WTC11 (cell line): Measurements from ENCODE around the gene GRM7.

Experiments used
- ATF1 ChIP-seq: sonication (generic); formaldehyde crosslinking; IDR thresholded peaks from 2 replicates; pipeline ENCODE4 v1.8.1; 2023; ENCODE audit warnings: mild to moderate bottlenecking, moderate library complexity, missing genetic modification reagents
- CREB1 ChIP-seq: sonication (generic); formaldehyde crosslinking; IDR thresholded peaks from 2 replicates; pipeline ENCODE4 v1.8.0; 2023; ENCODE audit warnings: mild to moderate bottlenecking, missing genetic modification reagents
- CREM ChIP-seq: sonication (generic); formaldehyde crosslinking; IDR thresholded peaks from 2 replicates; pipeline ENCODE4 v1.8.1; 2022; ENCODE audit warnings: mild to moderate bottlenecking, missing genetic modification reagents, moderate library complexity
- GABPB1 ChIP-seq: sonication (generic); formaldehyde crosslinking; IDR thresholded peaks from 2 replicates; pipeline ENCODE4 v1.8.1; 2023; ENCODE audit warnings: mild to moderate bottlenecking, missing genetic modification reagents
- TCF7 ChIP-seq: sonication (generic); formaldehyde crosslinking; IDR thresholded peaks from 2 replicates; pipeline ENCODE4 v1.8.0; 2022; ENCODE audit warnings: mild to moderate bottlenecking, low read depth, missing genetic modification reagents, moderate library complexity
- TF ChIP-seq, protein P1 (sequence below): fragments of 200-600 bp; IDR thresholded peaks from 2 replicates; pipeline ENCODE4 v1.8.0; 2022; ENCODE audit warnings: antibody characterized with exemption
- TF ChIP-seq, protein P2 (sequence below): sonication (generic); formaldehyde crosslinking; IDR thresholded peaks from 2 replicates; pipeline ENCODE4 v1.8.1; 2023; ENCODE audit warnings: mild to moderate bottlenecking, missing genetic modification reagents, moderate library complexity
- TF ChIP-seq, protein P3 (sequence below): sonication (generic); formaldehyde crosslinking; IDR thresholded peaks from 2 replicates; pipeline ENCODE4 v1.8.0; 2022; ENCODE audit warnings: mild to moderate bottlenecking, missing genetic modification reagents
- TF ChIP-seq, protein P4 (sequence below): sonication (generic); formaldehyde crosslinking; IDR thresholded peaks from 2 replicates; pipeline ENCODE4 v1.8.1; 2023; ENCODE audit warnings: mild to moderate bottlenecking, missing genetic modification reagents, borderline replicate concordance
- TF ChIP-seq, protein P5 (sequence below): sonication (generic); formaldehyde crosslinking; conservative IDR thresholded peaks from 2 replicates; pipeline ENCODE4 v1.8.1; 2023; ENCODE audit warnings: mild to moderate bottlenecking, low read depth, missing genetic modification reagents, moderate library complexity

DNA sequence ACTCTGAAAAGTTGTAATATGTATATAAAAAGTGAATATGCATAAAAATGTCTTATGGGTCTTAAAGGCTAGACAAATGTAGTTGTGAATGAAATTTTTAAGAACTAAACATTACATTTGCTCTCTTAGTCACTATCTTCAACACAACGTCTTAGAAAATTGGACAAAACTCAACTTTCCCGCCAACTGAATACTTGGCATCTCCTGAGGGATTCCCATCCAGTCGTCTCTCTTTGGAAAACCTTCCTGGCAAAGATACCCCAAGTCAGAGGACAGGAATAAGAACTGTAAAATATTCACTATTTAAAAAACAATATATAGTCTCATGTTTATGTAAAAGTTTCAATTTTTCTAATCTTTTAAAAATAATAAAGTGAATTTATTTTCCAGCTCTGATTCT is 354.8 kb downstream of the GRM7 start:
- TF ChIP-seq CREM (CRISPR knock-in tag) (no peak), ATF1 (CRISPR knock-in tag) (no peak), CREB1 (CRISPR knock-in tag) (no peak), TCF7 (CRISPR knock-in tag) (no peak), GABPB1 (CRISPR knock-in tag) (no peak)
- TF ChIP-seq, protein P1, sequence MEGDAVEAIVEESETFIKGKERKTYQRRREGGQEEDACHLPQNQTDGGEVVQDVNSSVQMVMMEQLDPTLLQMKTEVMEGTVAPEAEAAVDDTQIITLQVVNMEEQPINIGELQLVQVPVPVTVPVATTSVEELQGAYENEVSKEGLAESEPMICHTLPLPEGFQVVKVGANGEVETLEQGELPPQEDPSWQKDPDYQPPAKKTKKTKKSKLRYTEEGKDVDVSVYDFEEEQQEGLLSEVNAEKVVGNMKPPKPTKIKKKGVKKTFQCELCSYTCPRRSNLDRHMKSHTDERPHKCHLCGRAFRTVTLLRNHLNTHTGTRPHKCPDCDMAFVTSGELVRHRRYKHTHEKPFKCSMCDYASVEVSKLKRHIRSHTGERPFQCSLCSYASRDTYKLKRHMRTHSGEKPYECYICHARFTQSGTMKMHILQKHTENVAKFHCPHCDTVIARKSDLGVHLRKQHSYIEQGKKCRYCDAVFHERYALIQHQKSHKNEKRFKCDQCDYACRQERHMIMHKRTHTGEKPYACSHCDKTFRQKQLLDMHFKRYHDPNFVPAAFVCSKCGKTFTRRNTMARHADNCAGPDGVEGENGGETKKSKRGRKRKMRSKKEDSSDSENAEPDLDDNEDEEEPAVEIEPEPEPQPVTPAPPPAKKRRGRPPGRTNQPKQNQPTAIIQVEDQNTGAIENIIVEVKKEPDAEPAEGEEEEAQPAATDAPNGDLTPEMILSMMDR = no peak
- TF ChIP-seq, protein P2, sequence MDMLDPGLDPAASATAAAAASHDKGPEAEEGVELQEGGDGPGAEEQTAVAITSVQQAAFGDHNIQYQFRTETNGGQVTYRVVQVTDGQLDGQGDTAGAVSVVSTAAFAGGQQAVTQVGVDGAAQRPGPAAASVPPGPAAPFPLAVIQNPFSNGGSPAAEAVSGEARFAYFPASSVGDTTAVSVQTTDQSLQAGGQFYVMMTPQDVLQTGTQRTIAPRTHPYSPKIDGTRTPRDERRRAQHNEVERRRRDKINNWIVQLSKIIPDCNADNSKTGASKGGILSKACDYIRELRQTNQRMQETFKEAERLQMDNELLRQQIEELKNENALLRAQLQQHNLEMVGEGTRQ (CRISPR knock-in tag) = no peak
- TF ChIP-seq, protein P3, sequence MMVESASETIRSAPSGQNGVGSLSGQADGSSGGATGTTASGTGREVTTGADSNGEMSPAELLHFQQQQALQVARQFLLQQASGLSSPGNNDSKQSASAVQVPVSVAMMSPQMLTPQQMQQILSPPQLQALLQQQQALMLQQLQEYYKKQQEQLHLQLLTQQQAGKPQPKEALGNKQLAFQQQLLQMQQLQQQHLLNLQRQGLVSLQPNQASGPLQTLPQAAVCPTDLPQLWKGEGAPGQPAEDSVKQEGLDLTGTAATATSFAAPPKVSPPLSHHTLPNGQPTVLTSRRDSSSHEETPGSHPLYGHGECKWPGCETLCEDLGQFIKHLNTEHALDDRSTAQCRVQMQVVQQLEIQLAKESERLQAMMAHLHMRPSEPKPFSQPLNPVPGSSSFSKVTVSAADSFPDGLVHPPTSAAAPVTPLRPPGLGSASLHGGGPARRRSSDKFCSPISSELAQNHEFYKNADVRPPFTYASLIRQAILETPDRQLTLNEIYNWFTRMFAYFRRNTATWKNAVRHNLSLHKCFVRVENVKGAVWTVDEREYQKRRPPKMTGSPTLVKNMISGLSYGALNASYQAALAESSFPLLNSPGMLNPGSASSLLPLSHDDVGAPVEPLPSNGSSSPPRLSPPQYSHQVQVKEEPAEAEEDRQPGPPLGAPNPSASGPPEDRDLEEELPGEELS (CRISPR knock-in tag) = no peak
- TF ChIP-seq, protein P4, sequence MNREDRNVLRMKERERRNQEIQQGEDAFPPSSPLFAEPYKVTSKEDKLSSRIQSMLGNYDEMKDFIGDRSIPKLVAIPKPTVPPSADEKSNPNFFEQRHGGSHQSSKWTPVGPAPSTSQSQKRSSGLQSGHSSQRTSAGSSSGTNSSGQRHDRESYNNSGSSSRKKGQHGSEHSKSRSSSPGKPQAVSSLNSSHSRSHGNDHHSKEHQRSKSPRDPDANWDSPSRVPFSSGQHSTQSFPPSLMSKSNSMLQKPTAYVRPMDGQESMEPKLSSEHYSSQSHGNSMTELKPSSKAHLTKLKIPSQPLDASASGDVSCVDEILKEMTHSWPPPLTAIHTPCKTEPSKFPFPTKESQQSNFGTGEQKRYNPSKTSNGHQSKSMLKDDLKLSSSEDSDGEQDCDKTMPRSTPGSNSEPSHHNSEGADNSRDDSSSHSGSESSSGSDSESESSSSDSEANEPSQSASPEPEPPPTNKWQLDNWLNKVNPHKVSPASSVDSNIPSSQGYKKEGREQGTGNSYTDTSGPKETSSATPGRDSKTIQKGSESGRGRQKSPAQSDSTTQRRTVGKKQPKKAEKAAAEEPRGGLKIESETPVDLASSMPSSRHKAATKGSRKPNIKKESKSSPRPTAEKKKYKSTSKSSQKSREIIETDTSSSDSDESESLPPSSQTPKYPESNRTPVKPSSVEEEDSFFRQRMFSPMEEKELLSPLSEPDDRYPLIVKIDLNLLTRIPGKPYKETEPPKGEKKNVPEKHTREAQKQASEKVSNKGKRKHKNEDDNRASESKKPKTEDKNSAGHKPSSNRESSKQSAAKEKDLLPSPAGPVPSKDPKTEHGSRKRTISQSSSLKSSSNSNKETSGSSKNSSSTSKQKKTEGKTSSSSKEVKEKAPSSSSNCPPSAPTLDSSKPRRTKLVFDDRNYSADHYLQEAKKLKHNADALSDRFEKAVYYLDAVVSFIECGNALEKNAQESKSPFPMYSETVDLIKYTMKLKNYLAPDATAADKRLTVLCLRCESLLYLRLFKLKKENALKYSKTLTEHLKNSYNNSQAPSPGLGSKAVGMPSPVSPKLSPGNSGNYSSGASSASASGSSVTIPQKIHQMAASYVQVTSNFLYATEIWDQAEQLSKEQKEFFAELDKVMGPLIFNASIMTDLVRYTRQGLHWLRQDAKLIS (CRISPR knock-in tag) = no peak
- TF ChIP-seq, protein P5, sequence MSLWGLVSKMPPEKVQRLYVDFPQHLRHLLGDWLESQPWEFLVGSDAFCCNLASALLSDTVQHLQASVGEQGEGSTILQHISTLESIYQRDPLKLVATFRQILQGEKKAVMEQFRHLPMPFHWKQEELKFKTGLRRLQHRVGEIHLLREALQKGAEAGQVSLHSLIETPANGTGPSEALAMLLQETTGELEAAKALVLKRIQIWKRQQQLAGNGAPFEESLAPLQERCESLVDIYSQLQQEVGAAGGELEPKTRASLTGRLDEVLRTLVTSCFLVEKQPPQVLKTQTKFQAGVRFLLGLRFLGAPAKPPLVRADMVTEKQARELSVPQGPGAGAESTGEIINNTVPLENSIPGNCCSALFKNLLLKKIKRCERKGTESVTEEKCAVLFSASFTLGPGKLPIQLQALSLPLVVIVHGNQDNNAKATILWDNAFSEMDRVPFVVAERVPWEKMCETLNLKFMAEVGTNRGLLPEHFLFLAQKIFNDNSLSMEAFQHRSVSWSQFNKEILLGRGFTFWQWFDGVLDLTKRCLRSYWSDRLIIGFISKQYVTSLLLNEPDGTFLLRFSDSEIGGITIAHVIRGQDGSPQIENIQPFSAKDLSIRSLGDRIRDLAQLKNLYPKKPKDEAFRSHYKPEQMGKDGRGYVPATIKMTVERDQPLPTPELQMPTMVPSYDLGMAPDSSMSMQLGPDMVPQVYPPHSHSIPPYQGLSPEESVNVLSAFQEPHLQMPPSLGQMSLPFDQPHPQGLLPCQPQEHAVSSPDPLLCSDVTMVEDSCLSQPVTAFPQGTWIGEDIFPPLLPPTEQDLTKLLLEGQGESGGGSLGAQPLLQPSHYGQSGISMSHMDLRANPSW (CRISPR knock-in tag) = no peak
